Upper lobe of left lung (tissue), 4 donors: Measurements from ENCODE around the gene SCAMP3.

Experiments
- POLR2AphosphoS5 ChIP-seq, 2 donors: sonication (generic); formaldehyde crosslinking; IDR thresholded peaks; one replicate each; pipeline ENCODE4 v1.5.1; 2017; ENCODE audit warnings: antibody characterized with exemption in 2 of 2
- TF ChIP-seq, protein P1 (sequence below), 6 experiments: fragments of 450-650 bp in 4 of 6; fragments of 200-600 bp in 2 of 6; sonication (generic) in 2 of 6; IDR thresholded peaks; one replicate each; pipeline ENCODE4 v1.5.1; 2016 to 2019; ENCODE audit warnings: antibody characterized with exemption in 6 of 6

DNA sequence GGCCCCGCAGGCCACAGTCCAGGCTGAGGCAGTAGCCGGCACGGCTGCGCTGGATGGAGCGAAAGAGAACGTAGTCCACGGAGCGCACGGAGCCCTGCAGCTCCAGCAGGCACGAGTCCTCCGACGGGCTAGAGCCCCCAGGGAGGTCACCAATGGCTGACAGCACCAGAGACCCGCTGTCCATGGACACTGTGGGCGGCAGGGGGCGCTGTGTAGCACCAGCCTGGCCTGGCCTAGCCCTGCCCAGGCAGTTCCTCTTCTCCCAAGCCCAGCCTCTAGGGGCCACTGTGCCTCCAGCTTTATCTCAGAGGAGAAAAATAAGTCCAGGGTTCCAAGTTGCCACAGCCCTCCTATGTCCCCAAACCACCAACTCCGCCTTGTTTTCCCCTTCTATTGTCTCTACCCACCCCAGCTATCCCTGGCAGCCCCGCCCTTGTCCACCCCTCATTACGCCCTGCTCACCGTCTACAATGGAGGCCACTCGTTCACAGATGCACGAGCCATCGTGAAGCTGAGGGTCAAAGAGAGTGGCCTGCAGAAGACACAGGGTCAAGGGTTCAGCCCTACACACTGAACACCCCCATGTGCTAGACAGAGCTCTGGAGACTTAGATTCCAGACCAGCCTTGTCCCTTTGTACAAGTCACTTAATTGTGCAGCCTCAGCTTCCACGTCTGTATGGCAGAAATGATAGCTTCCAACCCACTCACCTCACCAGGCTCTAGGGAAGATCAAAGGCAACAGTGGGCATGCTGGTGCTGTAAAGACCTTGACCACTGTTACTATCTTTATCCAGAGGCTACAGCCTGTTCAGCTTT lies 11.3 kb downstream of the SCAMP3 start:
- TF ChIP-seq, protein P1, sequence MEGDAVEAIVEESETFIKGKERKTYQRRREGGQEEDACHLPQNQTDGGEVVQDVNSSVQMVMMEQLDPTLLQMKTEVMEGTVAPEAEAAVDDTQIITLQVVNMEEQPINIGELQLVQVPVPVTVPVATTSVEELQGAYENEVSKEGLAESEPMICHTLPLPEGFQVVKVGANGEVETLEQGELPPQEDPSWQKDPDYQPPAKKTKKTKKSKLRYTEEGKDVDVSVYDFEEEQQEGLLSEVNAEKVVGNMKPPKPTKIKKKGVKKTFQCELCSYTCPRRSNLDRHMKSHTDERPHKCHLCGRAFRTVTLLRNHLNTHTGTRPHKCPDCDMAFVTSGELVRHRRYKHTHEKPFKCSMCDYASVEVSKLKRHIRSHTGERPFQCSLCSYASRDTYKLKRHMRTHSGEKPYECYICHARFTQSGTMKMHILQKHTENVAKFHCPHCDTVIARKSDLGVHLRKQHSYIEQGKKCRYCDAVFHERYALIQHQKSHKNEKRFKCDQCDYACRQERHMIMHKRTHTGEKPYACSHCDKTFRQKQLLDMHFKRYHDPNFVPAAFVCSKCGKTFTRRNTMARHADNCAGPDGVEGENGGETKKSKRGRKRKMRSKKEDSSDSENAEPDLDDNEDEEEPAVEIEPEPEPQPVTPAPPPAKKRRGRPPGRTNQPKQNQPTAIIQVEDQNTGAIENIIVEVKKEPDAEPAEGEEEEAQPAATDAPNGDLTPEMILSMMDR (IDR thresholded peaks at IDR 0.05), result peak; percentile 98 to 100 (median 99)
- TF ChIP-seq POLR2AphosphoS5 (IDR thresholded peaks at IDR 0.05), result peak; percentile 14 to 32
